GM23338 (cell line): ENCODE results near the gene NFE2L3. TPM values are rescaled to one million over a fixed set of nuclear protein-coding genes. Genes with fewer than 3 reads are reported as not detected.
A peak's percentile ranks its signal among the peaks of the same experiment; 100 is the strongest.

Experiments used
- ATAC-seq: fragments of 200-7000 bp; cut with Tn5 transposase; 3 replicates; pipeline ENCODE4 v1.9.1; 2020
- DNase-seq: peaks from one replicate; pipeline ENCODE4 v3.0.0-alpha.2; 2015; ENCODE audit warnings: low spot score
- H2AFZ ChIP-seq: fragments of 200-600 bp; sonication (generic); 2 replicates; pipeline ENCODE4 v1.8.0; 2016; ENCODE audit warnings: antibody characterized with exemption, mild to moderate bottlenecking, moderate library complexity
- H3F3A ChIP-seq: fragments of 200-600 bp; sonication (generic); replicated peaks from 2 replicates; pipeline ENCODE4 v1.8.0; 2017; ENCODE audit warnings: antibody characterized with exemption, mixed run types, low read depth
- H3K27ac ChIP-seq: fragments of 200-600 bp; sonication (generic); 2 replicates; pipeline ENCODE4 v1.6.1; 2016; ENCODE audit warnings: low read depth
- H3K27me3 ChIP-seq: fragments of 200-600 bp; sonication (generic); 2 replicates; pipeline ENCODE4 v1.8.0; 2016; ENCODE audit warnings: mild to moderate bottlenecking, mixed run types, moderate library complexity; ENCODE audit not compliant: insufficient read depth
- H3K36me3 ChIP-seq: fragments of 200-600 bp; sonication (generic); 2 replicates; pipeline ENCODE4 v1.8.0; 2016; ENCODE audit warnings: mild to moderate bottlenecking; ENCODE audit not compliant: insufficient read depth
- H3K4me1 ChIP-seq: fragments of 200-600 bp; sonication (generic); 2 replicates; pipeline ENCODE4 v1.8.0; 2016; ENCODE audit warnings: mild to moderate bottlenecking, moderate library complexity; ENCODE audit not compliant: insufficient read depth
- H3K4me2 ChIP-seq: fragments of 200-600 bp; sonication (generic); 2 replicates; pipeline ENCODE4 v1.7.1; 2017; ENCODE audit warnings: mixed run types
- H3K4me3 ChIP-seq: fragments of 200-600 bp; sonication (generic); 2 replicates; pipeline ENCODE4 v1.6.1; 2016; ENCODE audit warnings: mixed run types
- H3K79me2 ChIP-seq: fragments of 200-600 bp; sonication (generic); replicated peaks from 2 replicates; pipeline ENCODE4 v1.8.0; 2017; ENCODE audit warnings: mild to moderate bottlenecking; ENCODE audit not compliant: insufficient read depth
- H3K9me2 ChIP-seq: fragments of 200-600 bp; sonication (generic); 2 replicates; pipeline ENCODE4 v1.8.0; 2017; ENCODE audit not compliant: insufficient read depth
- H4K20me1 ChIP-seq: fragments of 200-600 bp; sonication (generic); replicated peaks from 2 replicates; pipeline ENCODE4 v1.8.0; 2017; ENCODE audit warnings: mild to moderate bottlenecking; ENCODE audit not compliant: insufficient read depth
- H3K27ac Mint-ChIP-seq: 2 replicates; pipeline ENCODE4 v1.8.0; 2020; ENCODE audit warnings: inconsistent platforms, mild to moderate bottlenecking, moderate library complexity, mixed read lengths
- H3K27me3 Mint-ChIP-seq: 3 replicates; pipeline ENCODE4 v1.8.0; 2022; ENCODE audit warnings: low read depth, mild to moderate bottlenecking, moderate library complexity, mixed read lengths, inconsistent platforms; ENCODE audit not compliant: insufficient read depth, poor library complexity
- H3K36me3 Mint-ChIP-seq: 3 replicates; pipeline ENCODE4 v1.8.0; 2021; ENCODE audit warnings: low read depth, mild to moderate bottlenecking, inconsistent platforms, moderate library complexity, mixed read lengths
- H3K4me1 Mint-ChIP-seq: 3 replicates; pipeline ENCODE4 v1.8.0; 2020; ENCODE audit warnings: mild to moderate bottlenecking, inconsistent platforms, mixed read lengths
- H3K4me3 Mint-ChIP-seq: 3 replicates; pipeline ENCODE4 v1.8.0; 2021; ENCODE audit warnings: moderate library complexity, mild to moderate bottlenecking, inconsistent platforms, mixed read lengths
- H3K9me3 Mint-ChIP-seq: 3 replicates; pipeline ENCODE4 v1.8.0; 2020; ENCODE audit warnings: moderate library complexity, mild to moderate bottlenecking, inconsistent platforms, mixed read lengths
- CREB1 ChIP-seq: fragments of 250-450 bp; sonication (Bioruptor Pico); IDR thresholded peaks from 2 replicates; pipeline ENCODE4 v1.5.0; 2020; ENCODE audit warnings: low read depth, mild to moderate bottlenecking, moderate library complexity
- CTCF ChIP-seq, 2 experiments: fragments of 200-600 bp in 1 of 2; sonication (generic) in 1 of 2; conservative IDR thresholded peaks; 2 replicates each; pipeline versions ENCODE4 v1.5.1 to v1.6.1; 2016 to 2017; ENCODE audit warnings: antibody characterized with exemption in 2 of 2, low read depth in 2 of 2, mild to moderate bottlenecking in 2 of 2, moderate library complexity in 1 of 2
- EZH2 ChIP-seq: fragments of 200-600 bp; sonication (generic); IDR thresholded peaks from one replicate; pipeline ENCODE4 v1.8.0; 2017; ENCODE audit warnings: antibody characterized with exemption, mild to moderate bottlenecking, low read depth; ENCODE audit not compliant: unreplicated experiment
- EZH2phosphoT487 ChIP-seq: fragments of 200-600 bp; sonication (generic); IDR thresholded peaks from one replicate; pipeline ENCODE4 v1.8.1; 2018; ENCODE audit warnings: antibody characterized with exemption; ENCODE audit not compliant: unreplicated experiment
- JUNB ChIP-seq: IDR thresholded peaks from one replicate; pipeline ENCODE4 v1.6.1; 2016; ENCODE audit warnings: antibody characterized with exemption; ENCODE audit not compliant: unreplicated experiment
- POLR2AphosphoS5 ChIP-seq: IDR thresholded peaks from 2 replicates; pipeline ENCODE4 v1.6.1; 2016; ENCODE audit warnings: antibody characterized with exemption, low read depth
- ZNF331 ChIP-seq: fragments of 250-450 bp; sonication (Bioruptor Pico); IDR thresholded peaks from 2 replicates; pipeline ENCODE4 v1.5.0; 2020; ENCODE audit warnings: low read depth, mild to moderate bottlenecking, moderate library complexity
- polyA plus RNA-seq: library from polyadenylated mRNA; unstranded; fragments of >200 nt; fragmentation: Nextera tagmentation; extraction: Ambion mirVana; gene quantifications from 2 replicates; pipeline ENCODE4 v1.2.1, GENCODE V29; 2016
- total RNA-seq: library from RNA; depleted of rRNA; stranded (reverse); fragments of >200 nt; shearing (Covaris generic); gene quantifications from 2 replicates; pipeline ENCODE4 v1.2.3, GENCODE V29; 2014
- TF ChIP-seq, protein P1 (sequence below): IDR thresholded peaks from one replicate; pipeline ENCODE4 v1.6.1; 2018; ENCODE audit warnings: antibody characterized with exemption; ENCODE audit not compliant: unreplicated experiment

Gene NFE2L3
- total and polyA plus RNA-seq, 2 experiments from 2014 or later: 62.0 to 142 TPM

DNA sequence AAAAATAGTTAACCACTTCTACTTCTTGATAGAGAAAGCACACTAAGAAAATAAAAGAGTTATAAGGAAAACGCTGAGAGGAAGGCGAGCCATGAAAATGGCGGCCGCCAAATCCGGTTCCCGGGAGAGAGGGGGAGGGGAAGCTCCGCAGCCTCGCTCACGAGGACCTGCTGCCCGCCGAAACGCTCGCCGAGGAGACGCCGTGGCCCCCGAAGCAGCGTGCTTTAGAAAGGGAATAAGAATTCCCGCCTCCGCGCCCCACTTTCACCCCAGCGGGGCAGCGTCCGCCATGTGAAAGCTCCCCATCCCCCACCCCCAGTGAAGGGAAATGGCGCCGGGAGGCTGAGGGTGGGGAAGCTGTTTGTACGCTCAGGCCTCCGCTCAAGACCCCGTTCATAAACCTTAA, 48.0 kb downstream of the NFE2L3 start:
- peaks cover 46% of the 10 kb centered on the region for H3K27me3 Mint-ChIP-seq
- TF ChIP-seq EZH2phosphoT487 (no peak), CREB1 (CRISPR knock-in tag) (no peak), ZNF331 (CRISPR knock-in tag) (no peak), JUNB (no peak)
- H3K27me3 ChIP-seq: no peaks in the 10 kb centered on the region
- peaks cover 18% of the 10 kb centered on the region for H3K9me3 Mint-ChIP-seq
- H3K4me1 Mint-ChIP-seq: peaks cover 34% of the 10 kb centered on the region
- ATAC-seq: peak; percentile 26
- peaks cover 85% of the 10 kb centered on the region for H3K79me2 ChIP-seq
- peak overlapping the region; percentile 81 for H3K4me2 ChIP-seq
- peaks cover 27% of the 10 kb centered on the region for H3K4me1 ChIP-seq
- peak overlapping the region; percentile 71 for H3K4me3 ChIP-seq
- peak overlapping the region; percentile 100 for H3K27ac Mint-ChIP-seq
- peaks cover 20% of the 10 kb centered on the region for H3F3A ChIP-seq
- H2AFZ ChIP-seq: no peak overlapping the region
- H3K36me3 ChIP-seq: peaks cover 44% of the 10 kb centered on the region
- H3K27ac ChIP-seq: peak overlapping the region; percentile 99
- no peaks in the 10 kb centered on the region for H3K9me2 ChIP-seq
- peaks cover 90% of the 10 kb centered on the region for H3K36me3 Mint-ChIP-seq
- peaks cover 51% of the 10 kb centered on the region for H4K20me1 ChIP-seq
- DNase-seq: peak; percentile 73
- peak overlapping the region; percentile 100 for H3K4me3 Mint-ChIP-seq

GRCh38 chr7:26200444-26201246, 48.6 kb downstream of the NFE2L3 start, which contains the start of gene HNRNPA2B1:
HNRNPA2B1 (minus strand) TSS chr7:26200746; CDS start chr7:26200577, 169 bp downstream.
- Mint-ChIP-seq H3K4me3 (peak within 1 kb of the TSS; percentile 100), H3K36me3 (peaks cover 90% of the 10 kb centered on the region), H3K9me3 (peaks cover 18% of the 10 kb centered on the region), H3K4me1 (peaks cover 34% of the 10 kb centered on the region), H3K27ac (peak within 1 kb of the TSS; percentile 100), H3K27me3 (peaks cover 46% of the 10 kb centered on the region)
- peak within 1 kb of the TSS; percentile 81 for H3K4me2 ChIP-seq
- peak within 1 kb of the TSS; percentile 99 for H3K27ac ChIP-seq
- H2AFZ ChIP-seq: no peak within 1 kb of the TSS
- peaks cover 51% of the 10 kb centered on the region for H4K20me1 ChIP-seq
- H3K79me2 ChIP-seq: peaks cover 85% of the 10 kb centered on the region
- H3K9me2 ChIP-seq: no peaks in the 10 kb centered on the region
- ATAC-seq (peak; percentile 59), DNase-seq (peak; percentile 97)
- H3K36me3 ChIP-seq: peaks cover 44% of the 10 kb centered on the region
- H3K4me1 ChIP-seq: peaks cover 33% of the 10 kb centered on the region
- TF ChIP-seq EZH2 (no peak), ZNF331 (CRISPR knock-in tag) (no peak), CTCF (conservative IDR thresholded peaks at IDR 0.05; ENCODE audit: low read depth in 2 of 2) (no peak), POLR2AphosphoS5 (peak; percentile 99), CREB1 (CRISPR knock-in tag) (peak; percentile 92)
- TF ChIP-seq, protein P1, sequence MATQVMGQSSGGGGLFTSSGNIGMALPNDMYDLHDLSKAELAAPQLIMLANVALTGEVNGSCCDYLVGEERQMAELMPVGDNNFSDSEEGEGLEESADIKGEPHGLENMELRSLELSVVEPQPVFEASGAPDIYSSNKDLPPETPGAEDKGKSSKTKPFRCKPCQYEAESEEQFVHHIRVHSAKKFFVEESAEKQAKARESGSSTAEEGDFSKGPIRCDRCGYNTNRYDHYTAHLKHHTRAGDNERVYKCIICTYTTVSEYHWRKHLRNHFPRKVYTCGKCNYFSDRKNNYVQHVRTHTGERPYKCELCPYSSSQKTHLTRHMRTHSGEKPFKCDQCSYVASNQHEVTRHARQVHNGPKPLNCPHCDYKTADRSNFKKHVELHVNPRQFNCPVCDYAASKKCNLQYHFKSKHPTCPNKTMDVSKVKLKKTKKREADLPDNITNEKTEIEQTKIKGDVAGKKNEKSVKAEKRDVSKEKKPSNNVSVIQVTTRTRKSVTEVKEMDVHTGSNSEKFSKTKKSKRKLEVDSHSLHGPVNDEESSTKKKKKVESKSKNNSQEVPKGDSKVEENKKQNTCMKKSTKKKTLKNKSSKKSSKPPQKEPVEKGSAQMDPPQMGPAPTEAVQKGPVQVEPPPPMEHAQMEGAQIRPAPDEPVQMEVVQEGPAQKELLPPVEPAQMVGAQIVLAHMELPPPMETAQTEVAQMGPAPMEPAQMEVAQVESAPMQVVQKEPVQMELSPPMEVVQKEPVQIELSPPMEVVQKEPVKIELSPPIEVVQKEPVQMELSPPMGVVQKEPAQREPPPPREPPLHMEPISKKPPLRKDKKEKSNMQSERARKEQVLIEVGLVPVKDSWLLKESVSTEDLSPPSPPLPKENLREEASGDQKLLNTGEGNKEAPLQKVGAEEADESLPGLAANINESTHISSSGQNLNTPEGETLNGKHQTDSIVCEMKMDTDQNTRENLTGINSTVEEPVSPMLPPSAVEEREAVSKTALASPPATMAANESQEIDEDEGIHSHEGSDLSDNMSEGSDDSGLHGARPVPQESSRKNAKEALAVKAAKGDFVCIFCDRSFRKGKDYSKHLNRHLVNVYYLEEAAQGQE: no peak
- H3K27me3 ChIP-seq: no peaks in the 10 kb centered on the region
- H3K4me3 ChIP-seq: peak within 1 kb of the TSS; percentile 71
- H3F3A ChIP-seq: peaks cover 16% of the 10 kb centered on the region
